GM19468 (cell line): ENCODE data around the gene ZNF343.

Experiments used
- ATAC-seq: cut with Tn5 transposase; IDR thresholded peaks from one replicate; pipeline ENCODE4 v1.9.1; 2021; ENCODE audit warnings: mild to moderate bottlenecking, moderate library complexity, moderate number of reproducible peaks; ENCODE audit not compliant: unreplicated experiment; ENCODE audit errors: extremely low read depth

Gene ZNF343

GRCh38 chr20:2476742-2477615, 31.7 kb downstream of the ZNF343 start:
- ATAC-seq = no peak

- no peak for ATAC-seq
Measured at GRCh38 chr20:2475850-2476741, 32.6 kb downstream of the ZNF343 start.

GRCh38 chr20:2473516-2473915, 35.2 kb downstream of the ZNF343 start:
- no peak for ATAC-seq

- peak; percentile 89 for ATAC-seq
Measured at GRCh38 chr20:2470423-2471193, 38.1 kb downstream of the ZNF343 start, which contains the start of gene SNRPB. Gene SNRPB, minus strand, starts transcription at chr20:2470789. Its CDS starts 99 bp downstream, at chr20:2470690.

- no peak for ATAC-seq
Measured at GRCh38 chr20:2469991-2470422, 38.7 kb downstream of the ZNF343 start.

- no peak for ATAC-seq
Measured at GRCh38 chr20:2468581-2469407, 39.9 kb downstream of the ZNF343 start.

GRCh38 chr20:2467412-2467811, 41.3 kb downstream of the ZNF343 start:
- ATAC-seq = no peak

GRCh38 chr20:2465100-2465499, 43.6 kb downstream of the ZNF343 start:
- no peak for ATAC-seq

GRCh38 chr20:2463616-2464365, 44.9 kb downstream of the ZNF343 start:
- ATAC-seq = no peak

GRCh38 chr20:2462484-2462883, 46.2 kb downstream of the ZNF343 start:
- ATAC-seq = no peak

- ATAC-seq = no peak
Measured at GRCh38 chr20:2460752-2461424, 47.8 kb downstream of the ZNF343 start.

- ATAC-seq = no peak
Measured at GRCh38 chr20:2459981-2460751, 48.5 kb downstream of the ZNF343 start.

- ATAC-seq = no peak
Measured at GRCh38 chr20:2458919-2459499, 49.7 kb downstream of the ZNF343 start.

- ATAC-seq = no peak
Measured at GRCh38 chr20:2455771-2456497, 52.8 kb downstream of the ZNF343 start.

- ATAC-seq = no peak
Measured at GRCh38 chr20:2453792-2454191, 54.9 kb downstream of the ZNF343 start.

GRCh38 chr20:2451939-2452732, 56.6 kb downstream of the ZNF343 start:
- ATAC-seq = no peak
